SK-N-SH (cell line): ENCODE results near the gene GPR143. TPM values are rescaled to one million over a fixed set of nuclear protein-coding genes. Genes with fewer than 3 reads are reported as not detected.

Source experiments
- CTCF ChIA-PET: fragments of 300-600, 350-600 bp; formaldehyde crosslinking; extraction: SDS; loops from one replicate; lab custom pipeline; 2021; lab: Yijun Ruan, JAX
- POLR2A ChIA-PET: fragments of 350-600 bp; sonication (Branson Sonifier 250); formaldehyde crosslinking; extraction: SDS; loops from one replicate; lab custom pipeline; 2020; ENCODE audit warnings: antibody characterized with exemption, inconsistent platforms; lab: Yijun Ruan, JAX
- DNase-seq: peaks from one replicate; pipeline ENCODE4 v3.0.0; 2012
- H2AFZ ChIP-seq: fragments of 200-600 bp; sonication (generic); 2 replicates; pipeline ENCODE4 v1.8.1; 2016; ENCODE audit warnings: antibody characterized with exemption, mild to moderate bottlenecking, low read depth
- H3F3A ChIP-seq: fragments of 200-600 bp; sonication (generic); replicated peaks from 2 replicates; pipeline ENCODE3; 2016; ENCODE audit warnings: antibody characterized with exemption, mild to moderate bottlenecking; ENCODE audit not compliant: insufficient read depth
- H3K27ac ChIP-seq, 2 experiments: fragments of 200-500 bp in 1 of 2; fragments of 200-600 bp in 1 of 2; sonication (Bioruptor generic) in 1 of 2; sonication (generic), shearing (Covaris generic) in 1 of 2; 2 replicates each; pipeline versions ENCODE4 v1.5.1 to v1.6.1; 2014 to 2016; ENCODE audit warnings: low read depth in 2 of 2, inconsistent platforms in 1 of 2, low read length in 1 of 2, mild to moderate bottlenecking in 1 of 2, mixed read lengths in 1 of 2
- H3K27me3 ChIP-seq: fragments of 200-600 bp; sonication (generic), shearing (Covaris generic); 2 replicates; pipeline ENCODE4 v1.6.1; 2016; ENCODE audit warnings: mixed run types; ENCODE audit not compliant: insufficient read depth
- H3K36me3 ChIP-seq, 2 experiments: fragments of 200-500 bp in 1 of 2; fragments of 200-600 bp in 1 of 2; sonication (Bioruptor generic) in 1 of 2; sonication (generic) in 1 of 2; replicated peaks in 1 of 2; 2 replicates each; pipeline versions ENCODE3 to v1.5.1; 2014 to 2016; ENCODE audit warnings: low read length in 1 of 2, mild to moderate bottlenecking in 1 of 2; ENCODE audit not compliant: insufficient read depth in 2 of 2, control insufficient read depth in 1 of 2
- H3K4me1 ChIP-seq, 2 experiments: fragments of 200-500 bp in 1 of 2; fragments of 200-600 bp in 1 of 2; sonication (Bioruptor generic) in 1 of 2; sonication (generic), shearing (Covaris generic) in 1 of 2; 2 replicates each; pipeline versions ENCODE4 v1.5.1 to v1.6.1; 2014 to 2016; ENCODE audit warnings: low read depth in 1 of 2, low read length in 1 of 2, mixed run types in 1 of 2; ENCODE audit not compliant: insufficient read depth in 2 of 2, control insufficient read depth in 1 of 2
- H3K4me2 ChIP-seq: fragments of 200-600 bp; sonication (generic), shearing (Covaris generic); 2 replicates; pipeline ENCODE4 v1.6.1; 2017; ENCODE audit warnings: mixed run types
- H3K4me3 ChIP-seq, 2 experiments: fragments of 200-500 bp in 1 of 2; fragments of 200-600 bp in 1 of 2; sonication (Bioruptor generic) in 1 of 2; sonication (generic), shearing (Covaris generic) in 1 of 2; 2 replicates each; pipeline versions ENCODE4 v1.5.1 to v1.8.1; 2014 to 2016; ENCODE audit warnings: low read depth in 2 of 2, inconsistent platforms in 1 of 2, low read length in 1 of 2, mild to moderate bottlenecking in 1 of 2, mixed read lengths in 1 of 2, moderate library complexity in 1 of 2
- H3K79me2 ChIP-seq: fragments of 200-600 bp; sonication (generic); 2 replicates; pipeline ENCODE4 v1.8.1; 2017; ENCODE audit warnings: mild to moderate bottlenecking; ENCODE audit not compliant: insufficient read depth
- H3K9ac ChIP-seq: fragments of 200-600 bp; sonication (generic); 2 replicates; pipeline ENCODE4 v1.6.1; 2017; ENCODE audit warnings: mixed run types
- H3K9me2 ChIP-seq: fragments of 200-600 bp; sonication (generic); 2 replicates; pipeline ENCODE4 v1.6.1; 2017; ENCODE audit warnings: mixed run types
- H3K9me3 ChIP-seq: fragments of 200-600 bp; sonication (generic); 2 replicates; pipeline ENCODE4 v1.6.1; 2017; ENCODE audit warnings: mixed run types, mild to moderate bottlenecking, moderate library complexity
- H4K20me1 ChIP-seq: fragments of 200-600 bp; sonication (generic); 2 replicates; pipeline ENCODE4 v1.6.1; 2017; ENCODE audit warnings: mild to moderate bottlenecking, mixed run types; ENCODE audit not compliant: insufficient read depth
- CHD2 ChIP-seq: fragments of 150-350 bp; IDR thresholded peaks from 2 replicates; pipeline ENCODE4 v1.6.1; 2018; ENCODE audit warnings: low read length; ENCODE audit not compliant: partially characterized antibody
- EP300 ChIP-seq, 2 experiments: IDR thresholded peaks; 2 replicates each; pipeline versions ENCODE4 v1.4.0 to v1.6.1; 2012; ENCODE audit warnings: borderline replicate concordance in 1 of 2, low read depth in 1 of 2, low read length in 1 of 2
- FOXJ3 ChIP-seq: sonication (generic); formaldehyde crosslinking; IDR thresholded peaks from 2 replicates; pipeline ENCODE4 v1.5.1; 2020; ENCODE audit warnings: mild to moderate bottlenecking, missing genetic modification reagents
- FOXM1 ChIP-seq: IDR thresholded peaks from 2 replicates; pipeline ENCODE4 v1.4.0; 2012; ENCODE audit warnings: low read depth, mild to moderate bottlenecking
- WGBS: methylation state at CpG from one replicate; pipeline ENCODE4 v1.1.6; 2017; ENCODE audit warnings: low lambda C conversion rate; 5-methylcytosine and 5-hydroxymethylcytosine counted together
- polyA plus RNA-seq, 3 experiments: library from polyadenylated mRNA; depleted of rRNA; stranded (reverse); fragments of >200 nt; gene quantifications; 2 replicates each; pipeline ENCODE4 v1.2.3, GENCODE V29; 2012
- TF ChIP-seq, protein P1 (sequence below): IDR thresholded peaks from 2 replicates; pipeline ENCODE4 v1.4.0; 2012; ENCODE audit warnings: low read depth, borderline replicate concordance
- TF ChIP-seq, protein P2 (sequence below): fragments of 200-600 bp; sonication (generic); IDR thresholded peaks from 2 replicates; pipeline ENCODE4 v1.6.1; 2017; ENCODE audit warnings: antibody characterized with exemption, mild to moderate bottlenecking, moderate library complexity

Gene GPR143
- polyA plus RNA-seq, 1 of the 3 experiments (the other 2 are of a cell fraction), result not detected

- H2AFZ ChIP-seq, result no peak overlapping the region
- TF ChIP-seq CHD2, result no peak
- TF ChIP-seq, protein P1, sequence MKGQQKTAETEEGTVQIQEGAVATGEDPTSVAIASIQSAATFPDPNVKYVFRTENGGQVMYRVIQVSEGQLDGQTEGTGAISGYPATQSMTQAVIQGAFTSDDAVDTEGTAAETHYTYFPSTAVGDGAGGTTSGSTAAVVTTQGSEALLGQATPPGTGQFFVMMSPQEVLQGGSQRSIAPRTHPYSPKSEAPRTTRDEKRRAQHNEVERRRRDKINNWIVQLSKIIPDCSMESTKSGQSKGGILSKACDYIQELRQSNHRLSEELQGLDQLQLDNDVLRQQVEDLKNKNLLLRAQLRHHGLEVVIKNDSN, result no peak
- TF ChIP-seq, protein P2, sequence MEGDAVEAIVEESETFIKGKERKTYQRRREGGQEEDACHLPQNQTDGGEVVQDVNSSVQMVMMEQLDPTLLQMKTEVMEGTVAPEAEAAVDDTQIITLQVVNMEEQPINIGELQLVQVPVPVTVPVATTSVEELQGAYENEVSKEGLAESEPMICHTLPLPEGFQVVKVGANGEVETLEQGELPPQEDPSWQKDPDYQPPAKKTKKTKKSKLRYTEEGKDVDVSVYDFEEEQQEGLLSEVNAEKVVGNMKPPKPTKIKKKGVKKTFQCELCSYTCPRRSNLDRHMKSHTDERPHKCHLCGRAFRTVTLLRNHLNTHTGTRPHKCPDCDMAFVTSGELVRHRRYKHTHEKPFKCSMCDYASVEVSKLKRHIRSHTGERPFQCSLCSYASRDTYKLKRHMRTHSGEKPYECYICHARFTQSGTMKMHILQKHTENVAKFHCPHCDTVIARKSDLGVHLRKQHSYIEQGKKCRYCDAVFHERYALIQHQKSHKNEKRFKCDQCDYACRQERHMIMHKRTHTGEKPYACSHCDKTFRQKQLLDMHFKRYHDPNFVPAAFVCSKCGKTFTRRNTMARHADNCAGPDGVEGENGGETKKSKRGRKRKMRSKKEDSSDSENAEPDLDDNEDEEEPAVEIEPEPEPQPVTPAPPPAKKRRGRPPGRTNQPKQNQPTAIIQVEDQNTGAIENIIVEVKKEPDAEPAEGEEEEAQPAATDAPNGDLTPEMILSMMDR, result peak; percentile 20
- no peaks in the 10 kb centered on the region for H4K20me1 ChIP-seq
- H3K9ac ChIP-seq, result no peak overlapping the region
- H3F3A ChIP-seq, result no peaks in the 10 kb centered on the region
- no peaks in the 10 kb centered on the region for H3K9me3 ChIP-seq
- H3K27ac ChIP-seq, result no peak overlapping the region
- CTCF ChIA-PET, result no interaction called here
- POLR2A ChIA-PET, result no interaction called here
- no peaks in the 10 kb centered on the region for H3K9me2 ChIP-seq
- no peak overlapping the region for H3K4me3 ChIP-seq
- WGBS, result 61% methylated on average over 12 of the region's 12 CpGs
- H3K4me2 ChIP-seq, result no peak overlapping the region
- H3K27me3 ChIP-seq, result no peaks in the 10 kb centered on the region; the same call in 1 of the 2 replicates
- DNase-seq, result no peak
- no peaks in the 10 kb centered on the region for H3K79me2 ChIP-seq
- H3K36me3 ChIP-seq, result peaks cover 0 to under 1% of the 10 kb centered on the region in 2 experiments
- H3K4me1 ChIP-seq, result no peaks in the 10 kb centered on the region
Observed at GRCh38 chrX:9701790-9702189, 63.9 kb downstream of the GPR143 start.

GRCh38 chrX:9700555-9700954 lies 65.1 kb downstream of the GPR143 start:
- no peaks in the 10 kb centered on the region for H3K4me1 ChIP-seq
- no peak for DNase-seq
- no peak overlapping the region for H2AFZ ChIP-seq
- ChIA-PET CTCF (interaction anchor here (3.4 kb wide), 1 partner anchor 8 kb away, joined by 12 read pairs; no protein-coding TSS in a partner anchor), POLR2A (no interaction called here)
- H3K27ac ChIP-seq, result no peak overlapping the region
- no peak overlapping the region for H3K4me2 ChIP-seq
- H3K9me2 ChIP-seq, result no peaks in the 10 kb centered on the region
- no peaks in the 10 kb centered on the region for H4K20me1 ChIP-seq
- no peaks in the 10 kb centered on the region for H3K79me2 ChIP-seq
- WGBS, result 53% methylated on average over 13 of the region's 15 CpGs
- H3F3A ChIP-seq, result no peaks in the 10 kb centered on the region
- no peaks in the 10 kb centered on the region; the same call in 1 of the 2 replicates for H3K27me3 ChIP-seq
- no peaks in the 10 kb centered on the region for H3K9me3 ChIP-seq
- TF ChIP-seq FOXM1, result no peak
- H3K36me3 ChIP-seq, result peaks cover 0 to 3% of the 10 kb centered on the region in 2 experiments
- H3K4me3 ChIP-seq, result no peak overlapping the region
- no peak overlapping the region for H3K9ac ChIP-seq

DNA sequence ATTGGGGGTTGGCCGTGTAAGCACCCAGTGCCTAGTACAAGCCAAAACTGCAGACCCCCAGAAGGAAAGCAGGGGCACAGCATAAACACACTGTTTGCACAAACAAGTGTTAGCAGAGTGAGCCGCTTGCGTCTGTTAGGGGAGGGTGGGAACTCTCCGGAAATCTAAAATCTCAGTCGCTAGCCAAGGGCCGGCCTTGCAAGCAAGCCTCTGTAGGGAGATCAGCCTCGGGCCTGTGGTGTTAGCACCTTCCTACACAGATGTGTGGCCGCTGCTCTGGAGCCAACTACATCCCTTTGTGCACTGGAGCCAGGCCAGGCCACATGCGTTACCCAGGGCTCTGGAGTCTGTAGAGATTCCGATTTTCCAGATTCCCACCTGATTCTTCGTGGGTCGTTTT lies 67.1 kb downstream of the GPR143 start:
- WGBS, result 56% methylated on average over 9 of the region's 12 CpGs
- TF ChIP-seq EP300 (IDR thresholded peaks at IDR 0.05; ENCODE audit: borderline replicate concordance in 1 of 2, low read depth in 1 of 2, low read length in 1 of 2), result no peak
- no peak for TF ChIP-seq FOXJ3 (CRISPR knock-in tag)
- Histone ChIP-seq H3K4me3 (no peak overlapping the region), H3K4me2 (no peak overlapping the region), H3K27me3 (no peaks in the 10 kb centered on the region; the same call in 1 of the 2 replicates), H3K4me1 (no peaks in the 10 kb centered on the region), H3K9me3 (no peaks in the 10 kb centered on the region), H2AFZ (no peak overlapping the region), H3K27ac (no peak overlapping the region), H3F3A (no peaks in the 10 kb centered on the region), H3K79me2 (no peaks in the 10 kb centered on the region), H3K9me2 (no peaks in the 10 kb centered on the region), H4K20me1 (no peaks in the 10 kb centered on the region), H3K9ac (no peak overlapping the region), H3K36me3 (peaks cover 3 to 4% of the 10 kb centered on the region in 2 experiments)
- ChIA-PET CTCF (interaction anchor here (3.4 kb wide), 1 partner anchor 10 kb away, joined by 12 read pairs; no protein-coding TSS in a partner anchor), POLR2A (no interaction called here)
- DNase-seq, result no peak
